ENCODE measurements around the gene SPACA7.

Gene SPACA7

DNA sequence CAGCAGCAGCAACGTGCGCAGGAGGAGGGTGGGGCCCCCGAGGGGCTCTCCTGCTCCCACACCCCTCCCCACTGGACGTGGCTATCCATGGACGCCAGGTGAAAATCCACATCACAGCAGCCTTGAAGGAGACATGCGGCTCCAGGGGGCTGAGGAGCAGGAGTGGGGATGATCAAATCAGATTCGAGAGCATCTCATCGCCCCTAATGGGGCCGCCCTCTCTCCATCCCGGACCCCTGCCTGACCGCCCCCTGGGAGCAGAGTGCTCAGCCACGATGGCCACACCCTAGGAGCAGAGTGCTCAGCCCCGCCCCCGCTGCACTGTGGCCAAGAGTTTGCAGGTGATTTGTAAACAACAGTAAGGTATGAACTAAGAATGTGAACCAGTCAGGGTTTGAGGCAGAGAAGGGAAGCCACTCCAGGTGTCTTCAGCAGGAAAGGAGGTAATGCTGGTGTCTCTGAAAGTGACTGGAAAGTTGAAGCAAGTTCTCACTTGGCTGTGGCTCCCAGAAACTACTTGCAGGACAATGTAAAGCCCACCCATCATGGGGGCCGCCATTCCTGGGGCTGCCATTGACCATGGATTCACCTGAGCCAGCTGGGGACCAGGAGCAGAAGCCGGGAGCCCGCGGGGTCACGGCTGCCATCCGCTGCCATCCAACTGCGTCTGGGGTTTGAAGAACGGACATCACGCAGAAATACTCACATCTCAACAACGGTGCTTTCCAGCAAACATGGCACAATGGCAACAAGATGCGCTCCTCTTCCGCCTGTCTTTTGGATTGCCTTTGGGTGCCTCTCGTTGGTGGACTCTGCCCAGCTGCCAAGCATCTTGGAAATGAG is 71.8 kb downstream of the SPACA7 start:
- peak; percentile 18 for DNase-seq (ENCODE audit: low spot score)

- no peak for DNase-seq (ENCODE audit: low spot score)
These were observed 72.7 kb downstream of the SPACA7 start for GRCh38 chr13:112448621-112449544.

- no peak for DNase-seq (ENCODE audit: low spot score)
These were observed 73.4 kb downstream of the SPACA7 start for GRCh38 chr13:112449545-112449930.

DNA sequence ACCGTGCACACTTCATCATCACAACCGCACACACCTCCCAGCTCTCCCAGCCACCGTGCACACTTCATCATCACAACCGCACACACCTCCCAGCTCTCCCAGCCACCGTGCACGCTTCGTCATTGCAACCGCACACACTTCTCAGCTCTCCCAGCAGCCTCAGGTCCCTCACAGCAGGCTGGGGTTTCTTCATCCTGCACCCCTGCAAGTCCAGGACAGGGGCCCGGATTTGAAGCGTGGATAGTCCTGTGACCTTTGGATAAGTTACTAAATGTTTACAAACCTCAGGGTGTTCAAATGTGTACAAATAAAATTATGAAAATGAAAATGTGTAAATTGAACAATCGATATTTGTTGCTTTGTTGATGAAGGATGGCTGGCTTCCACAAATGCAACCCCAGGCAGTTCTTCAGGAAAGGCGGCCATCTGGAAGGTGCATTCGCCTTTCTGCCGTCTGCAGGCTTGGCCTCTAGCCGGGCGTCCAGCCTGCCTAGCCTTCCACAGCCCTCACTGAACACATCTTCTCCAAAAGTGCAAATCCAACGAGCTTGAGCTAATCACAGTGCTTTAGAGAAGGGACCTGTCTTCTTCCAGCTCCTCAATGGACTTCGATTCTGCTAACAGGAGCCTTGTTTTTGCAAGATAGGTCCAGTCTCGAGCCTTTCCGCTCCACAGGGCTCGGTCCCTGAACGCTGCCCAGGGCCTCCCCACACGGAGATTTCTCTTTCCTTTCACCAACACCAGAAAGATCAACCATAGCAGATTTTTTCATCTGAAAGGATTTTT is 74.2 kb downstream of the SPACA7 start:
- DNase-seq (ENCODE audit: low spot score), result no peak

- DNase-seq (ENCODE audit: low spot score), result no peak
These were observed 74.7 kb downstream of the SPACA7 start for GRCh38 chr13:112450904-112451240.

DNA sequence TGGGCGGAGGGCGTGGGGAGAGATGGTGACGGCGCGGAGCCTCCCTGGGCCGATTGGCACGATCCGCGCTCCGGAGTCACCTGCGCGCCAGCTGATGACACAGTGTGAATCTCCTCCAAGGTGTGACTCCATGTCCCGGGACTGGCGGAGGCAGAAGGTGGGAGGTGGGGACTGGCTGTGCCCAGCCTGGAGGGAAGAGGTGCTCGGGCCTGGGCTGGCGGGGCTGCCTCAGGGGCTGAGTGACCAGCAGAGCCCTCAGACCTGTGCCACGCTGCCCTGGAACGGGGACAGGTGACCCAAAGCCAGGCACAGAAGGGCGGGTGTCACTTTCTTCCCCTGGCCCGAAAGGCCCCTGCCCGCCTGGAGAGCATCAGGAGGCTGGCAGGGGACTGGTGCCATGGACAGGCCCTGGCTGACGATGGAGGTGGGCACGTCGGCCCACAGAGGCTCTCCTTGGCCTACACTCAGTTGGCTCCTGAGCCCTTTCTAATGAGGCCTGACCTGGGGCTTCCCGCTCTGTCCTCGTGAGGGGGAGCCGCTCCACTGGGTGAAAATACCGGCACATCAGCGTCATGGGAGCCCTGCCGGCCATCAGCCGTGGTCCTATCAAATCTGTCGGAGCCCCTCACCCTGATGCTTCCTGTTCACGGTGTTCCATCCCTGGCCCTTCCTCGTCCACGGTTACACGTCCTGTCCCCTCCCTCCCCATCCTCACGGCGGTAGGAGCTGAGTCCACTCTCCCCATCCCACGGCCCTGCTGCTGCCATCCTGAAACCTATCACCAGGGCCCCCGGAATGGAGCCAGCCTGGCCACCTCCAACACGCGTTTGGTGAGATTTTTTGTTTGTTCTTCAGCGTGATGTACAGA is 75.6 kb downstream of the SPACA7 start:
- no peak for DNase-seq (ENCODE audit: low spot score)

DNA sequence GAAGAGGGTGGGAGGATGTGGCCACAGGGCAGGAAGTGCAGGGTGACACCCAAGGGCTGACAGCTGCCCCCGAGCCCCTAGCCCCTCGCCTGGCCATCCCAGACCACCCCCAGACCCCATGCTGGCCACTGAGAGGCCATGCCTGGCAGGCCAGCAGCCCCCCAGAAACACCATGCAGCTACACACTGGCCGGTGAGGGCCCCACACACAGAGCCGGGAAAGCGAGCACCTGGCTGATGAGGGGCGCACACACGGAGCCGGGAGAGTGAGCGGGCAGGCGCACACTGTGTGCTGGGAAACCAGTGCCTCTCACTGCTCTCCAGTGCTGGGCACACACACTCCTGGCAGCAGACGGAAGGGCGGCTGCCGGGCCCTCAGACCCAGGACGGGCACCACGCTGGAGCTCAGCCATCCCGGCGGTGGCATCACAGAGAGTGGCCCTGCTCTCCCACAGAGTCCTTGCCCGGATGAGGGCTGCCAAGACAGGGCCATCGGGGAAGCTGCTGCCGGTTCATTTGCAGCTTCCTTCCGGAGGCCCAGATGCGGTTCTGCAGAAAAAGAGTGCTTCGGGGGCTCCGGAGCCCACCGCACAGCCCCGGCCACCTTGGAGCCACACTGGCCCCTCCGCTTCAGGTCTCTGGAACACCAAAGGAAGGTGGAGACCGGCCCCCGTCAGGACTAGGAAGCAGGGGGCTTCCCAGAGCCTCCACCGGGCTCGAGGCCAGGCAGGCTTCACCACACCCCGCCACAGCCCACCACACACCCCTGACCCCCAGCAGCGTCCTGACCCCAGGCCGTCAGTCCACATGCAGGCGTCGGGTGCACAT is 76.4 kb downstream of the SPACA7 start:
- DNase-seq (ENCODE audit: low spot score), result no peak

DNA sequence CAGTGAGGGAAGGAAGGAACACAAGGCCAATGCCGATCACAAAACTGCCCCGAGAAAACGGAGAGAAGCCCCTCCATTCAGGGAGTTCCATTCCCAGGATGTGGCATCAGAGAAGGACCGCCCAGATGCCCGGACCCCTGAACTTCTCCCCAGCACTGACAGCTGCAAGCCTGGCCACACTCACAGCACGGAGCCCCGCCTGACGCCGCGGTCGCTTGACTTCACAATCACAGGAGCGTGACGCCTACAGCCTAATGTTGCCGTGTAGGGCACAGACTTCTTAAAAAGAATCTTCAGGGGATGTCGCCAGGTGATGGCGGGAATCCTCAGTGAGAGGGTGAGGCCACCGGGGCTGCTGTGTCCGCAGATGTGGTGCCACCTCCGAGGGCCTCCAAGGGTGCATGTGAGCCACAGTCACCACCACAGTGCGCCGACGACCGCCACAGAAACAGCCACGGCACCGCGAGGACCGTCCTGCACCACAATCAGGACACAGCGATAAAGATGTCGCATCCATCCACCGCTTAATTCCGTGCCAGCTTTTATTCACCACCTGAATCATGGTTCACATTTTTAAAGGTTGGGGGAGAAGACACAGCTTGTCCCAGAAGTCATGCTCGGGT is 77.2 kb downstream of the SPACA7 start:
- DNase-seq (ENCODE audit: low spot score), result no peak

DNA sequence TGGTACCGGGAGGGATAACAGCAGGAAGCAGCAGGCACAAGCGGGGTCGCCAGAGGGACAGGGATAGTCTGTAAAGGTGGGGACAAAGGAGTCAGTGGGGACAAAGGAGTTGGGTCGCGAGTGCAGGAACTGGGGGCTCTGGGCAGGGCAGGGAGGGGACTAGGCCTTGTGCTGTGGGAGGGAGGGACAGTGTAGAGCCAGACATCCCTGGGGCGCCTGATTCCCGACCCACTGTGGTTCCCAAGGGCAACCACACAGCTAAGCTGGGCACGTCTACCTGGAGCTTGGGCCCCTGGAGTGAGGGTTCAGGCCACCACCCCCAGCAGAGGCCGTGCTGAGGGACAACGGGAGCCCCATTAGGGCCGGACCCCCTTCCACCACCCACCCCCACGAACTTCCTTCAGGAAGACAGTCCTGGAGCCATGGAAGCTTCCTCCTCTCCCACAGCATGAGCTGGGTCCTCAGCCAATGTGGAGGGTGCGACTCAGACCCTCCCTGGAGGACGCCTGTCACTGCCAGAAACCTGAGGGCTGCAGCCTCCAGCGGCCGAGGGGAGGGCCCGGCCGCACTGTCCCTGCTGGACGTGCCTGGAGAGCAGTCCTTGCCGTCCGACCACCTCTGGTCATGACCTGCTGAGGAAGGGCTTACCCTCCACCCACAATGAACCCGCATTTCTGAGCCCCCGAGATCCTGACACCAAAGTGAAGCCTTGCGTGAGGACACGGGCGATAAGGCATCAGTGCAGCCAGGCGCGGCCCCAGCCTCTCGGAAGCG is 77.9 kb downstream of the SPACA7 start:
- no peak for DNase-seq (ENCODE audit: low spot score)

DNA sequence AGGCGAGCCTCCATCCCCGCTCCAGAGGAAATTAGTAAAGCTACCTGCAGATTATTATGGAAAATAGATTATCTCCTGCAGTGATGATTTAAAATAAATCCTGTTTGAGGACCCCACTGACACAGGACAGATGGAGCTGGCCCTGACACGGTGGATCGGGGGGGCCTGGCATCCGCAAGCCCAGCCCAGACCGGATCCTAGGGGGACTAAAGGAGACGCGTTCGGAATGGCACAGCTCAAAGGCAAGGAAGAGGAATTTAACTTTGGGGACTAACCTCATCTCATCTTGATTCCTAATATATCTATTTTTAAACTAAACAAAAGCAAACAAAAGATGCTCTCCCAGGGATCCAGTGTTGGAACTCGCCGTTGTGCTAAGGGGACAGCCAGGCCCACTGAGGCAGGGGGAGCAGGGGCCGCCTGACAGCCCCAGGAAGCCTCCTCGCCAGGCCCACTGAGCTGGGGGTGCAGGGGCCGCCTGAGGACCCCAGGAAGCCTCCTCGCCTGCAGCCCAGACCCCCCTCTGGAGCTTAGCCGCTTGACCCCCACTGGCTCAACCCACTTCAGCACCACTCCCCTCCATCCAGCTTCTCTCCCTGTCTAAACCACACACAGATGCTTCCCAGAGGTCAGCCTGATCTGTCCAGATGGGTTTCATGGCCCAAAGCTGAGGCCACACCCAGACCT is 78.6 kb downstream of the SPACA7 start:
- DNase-seq (ENCODE audit: low spot score), result no peak

DNA sequence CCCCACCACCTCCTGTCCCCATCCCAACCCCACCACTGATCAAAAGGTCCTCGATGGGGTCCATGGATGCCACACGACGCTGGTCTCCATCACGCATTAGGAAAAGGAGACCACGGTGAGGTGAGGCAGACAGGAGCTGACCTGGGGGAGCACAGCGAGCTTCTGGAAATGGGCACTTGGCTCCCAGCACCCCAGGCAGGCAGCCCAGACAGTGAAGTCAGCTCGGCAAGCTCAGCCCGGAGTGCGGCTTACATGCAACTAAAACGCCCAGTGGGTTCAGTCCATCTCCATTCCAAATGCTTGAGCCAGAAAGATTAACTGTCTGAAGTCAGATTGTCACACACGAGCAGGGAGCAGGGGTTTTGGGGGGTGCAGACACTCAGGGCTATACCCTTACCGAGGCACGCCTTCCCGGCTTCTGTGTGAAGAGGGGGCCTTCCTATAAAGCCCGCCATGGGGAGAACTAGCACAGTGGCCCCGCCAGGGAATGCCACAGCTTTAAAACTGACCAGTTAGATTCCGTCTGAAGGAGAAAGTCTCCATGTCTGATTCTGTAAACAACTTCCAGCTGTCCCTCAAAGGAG is 79.4 kb downstream of the SPACA7 start:
- no peak for DNase-seq (ENCODE audit: low spot score)

GRCh38 chr13:112456138-112457056 is 80.2 kb downstream of the SPACA7 start:
- no peak for DNase-seq (ENCODE audit: low spot score)

DNA sequence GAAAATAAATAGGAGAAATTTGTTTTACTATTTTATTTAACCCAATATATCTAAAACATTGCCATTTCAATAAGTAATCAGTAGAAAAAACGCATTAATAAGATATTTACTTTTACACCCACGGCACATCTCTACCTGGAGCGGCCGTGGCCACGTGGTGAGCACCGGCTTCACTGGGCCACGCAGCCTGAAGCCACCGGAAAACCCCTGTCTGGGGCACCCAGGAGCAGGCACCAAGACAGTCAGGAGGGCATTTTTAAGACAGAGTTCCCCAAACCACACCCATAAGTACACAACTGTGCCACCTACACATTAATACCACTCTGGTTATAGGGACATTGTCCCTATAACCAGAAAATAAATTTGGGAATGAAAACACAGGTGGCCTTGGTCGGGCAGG is 80.9 kb downstream of the SPACA7 start:
- no peak for DNase-seq (ENCODE audit: low spot score)

DNA sequence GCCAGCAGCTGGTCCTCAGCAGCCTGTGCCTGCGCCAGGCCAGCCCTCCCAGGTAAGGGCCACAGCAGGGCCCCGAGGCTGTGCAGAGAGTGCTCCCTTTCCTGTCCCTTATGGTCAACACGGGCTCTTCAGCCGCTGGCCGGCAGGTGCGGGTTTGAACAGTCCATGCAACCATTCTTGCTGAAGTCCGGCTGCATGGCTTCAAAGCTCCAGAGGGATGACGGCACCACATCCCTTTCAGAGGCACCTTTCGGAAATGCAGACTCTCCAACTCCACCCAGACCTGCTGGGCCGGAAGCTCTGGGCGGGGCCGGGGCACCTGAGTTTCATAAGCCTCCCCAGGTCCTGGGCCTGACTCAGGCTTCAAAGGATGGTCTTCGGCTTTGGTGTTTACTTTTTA is 81.3 kb downstream of the SPACA7 start:
- DNase-seq (ENCODE audit: low spot score), result peak; percentile 83

DNA sequence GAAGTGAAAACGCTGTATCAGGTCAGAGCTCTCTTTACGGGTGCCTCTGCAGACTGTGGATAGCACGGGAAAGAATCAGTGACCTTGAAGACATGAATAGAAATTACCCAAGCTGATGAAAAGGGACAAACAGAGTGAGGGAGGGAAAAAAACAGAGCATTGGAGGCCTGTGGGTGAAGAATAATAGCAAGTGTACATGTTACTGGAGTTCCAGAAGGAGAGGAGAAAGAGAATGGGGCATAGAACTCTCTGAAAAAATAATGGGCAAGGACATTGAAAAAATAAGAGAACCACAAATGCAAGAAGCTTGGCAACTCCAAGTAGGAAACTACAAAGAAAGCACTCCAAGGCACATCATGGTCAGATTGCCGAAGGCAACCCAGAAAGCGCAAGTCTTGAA is 86.3 kb downstream of the SPACA7 start:
- no peak for DNase-seq (ENCODE audit: low spot score)

DNA sequence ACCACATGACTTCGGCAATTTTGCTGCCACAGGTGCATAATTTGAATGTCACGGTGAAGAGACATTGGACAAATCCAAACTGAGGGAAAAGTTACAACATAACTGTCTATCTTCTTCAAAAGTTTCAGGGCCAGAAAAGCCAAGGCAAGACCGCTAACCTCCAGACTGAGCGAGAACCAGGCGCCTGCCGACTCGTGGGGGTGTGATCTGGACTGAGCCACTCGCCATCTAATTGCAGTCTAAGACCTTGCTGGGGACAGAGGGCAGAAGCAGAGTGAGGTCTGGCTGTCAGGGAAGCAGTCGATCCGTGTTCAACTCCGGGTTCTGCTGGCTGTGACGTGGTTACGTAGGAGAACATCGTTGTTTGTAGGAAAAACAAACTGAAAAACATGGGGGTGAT is 88.6 kb downstream of the SPACA7 start:
- no peak for DNase-seq (ENCODE audit: low spot score)
